ENCODE measurements around the gene TP53. TPM values are rescaled to one million over a fixed set of nuclear protein-coding genes. Genes with fewer than 3 reads are reported as not detected.
A peak's percentile ranks its signal among the peaks of the same experiment; 100 is the strongest.

TP53 gene
- total RNA-seq (2014; rRNA removed; shearing (Covaris generic)) = 52.9 and 69.2 TPM in 2 replicates
- total RNA-seq (2022) = 172 and 195 TPM in 2 replicates
- Bru-seq, nascent RNA = percentile 80 among the genes with signal in this experiment
- percentile 94 among the genes with signal in this experiment for BruChase-seq, experiment 1, labeled RNA remaining after a 6-hour chase
- percentile 87 among the genes with signal in this experiment for BruChase-seq, experiment 2, labeled RNA remaining after a 2-hour chase
- long read RNA-seq, transcript TP53-227 (11 exons, 2,579 nt) = major isoform, 79 of 128 reads
- long read RNA-seq, partial matches to known transcripts = 35 of 128 reads
- long read RNA-seq, other reads (novel, unspliced or antisense) = 5 of 128 reads

- H3K27ac ChIP-seq (ENCODE audit: low read depth, low read length, poor library complexity, severe bottlenecking) = peak within 1 kb of the TSS; percentile 93
- peaks cover 49% of the 10 kb centered on the region for H3K36me3 ChIP-seq (ENCODE audit: insufficient read depth, low read length)
- H3K4me1 ChIP-seq (ENCODE audit: insufficient read depth, low read length, poor library complexity, severe bottlenecking) = peaks cover 27% of the 10 kb centered on the region
- TF ChIP-seq EZH2phosphoT487 (IDR thresholded peaks at IDR 0.05; ENCODE audit: borderline replicate concordance, low read depth, low read length) = no peak
- TF ChIP-seq CTCF (conservative IDR thresholded peaks at IDR 0.05; ENCODE audit: low read length) = no peak
- POLR2A ChIA-PET = interaction anchor here (0.6 to 2.7 kb wide), 13 partner anchors 14 to 608 kb away, joined by 3 to 10 read pairs (median 3); partner anchors contain the start of genes FXR2, MPDU1, SAT2 and SLC25A35
- peak; percentile 96 for DNase-seq (ENCODE audit: low spot score)
- H4K20me1 ChIP-seq (ENCODE audit: insufficient read depth, low read length) = peaks cover 24% of the 10 kb centered on the region
- H3K4me2 ChIP-seq (ENCODE audit: low read length) = peak within 1 kb of the TSS; percentile 98
- no peaks in the 10 kb centered on the region for H3K9me3 ChIP-seq (ENCODE audit: low read length)
- H3K79me2 ChIP-seq (ENCODE audit: insufficient read depth, low read depth, low read length) = peaks cover 64% of the 10 kb centered on the region
- no peaks in the 10 kb centered on the region for H3K9me2 ChIP-seq (ENCODE audit: insufficient read depth, low read length)
- H2AFZ ChIP-seq (ENCODE audit: low read length) = peak within 1 kb of the TSS; percentile 89; the same call in 1 of the 2 replicates
- BruUV-seq (replicated peaks) = TSS peak; percentile 77
- CTCF ChIA-PET (ENCODE audit: unreplicated experiment) = interaction anchor here (0.6 kb wide), 1 partner anchor 56 kb away, joined by 11 read pairs; no protein-coding TSS in a partner anchor
- intact Hi-C loops (cut with micrococcal nuclease; ENCODE audit: unreplicated experiment) = loop anchor here (1.0 to 5.0 kb wide), 7 partner anchors 60 to 690 kb away; partner anchors contain the start of genes KCTD11, KRABD2, POLR2A and SAT2
- peak within 1 kb of the TSS; percentile 92 for H3K4me3 ChIP-seq (ENCODE audit: low read depth, low read length, poor library complexity, severe bottlenecking)
These were observed at the start of gene TP53 for GRCh38 chr17:7687072-7687907. TSS of gene TP53 (minus strand) at chr17:7687490. CDS start at chr17:7676594, 10,896 bp downstream.

GRCh38 chr17:7732981-7733539, 45.8 kb upstream of the TP53 start:
- H3K9me3 ChIP-seq (ENCODE audit: low read length) = no peaks in the 10 kb centered on the region
- POLR2A ChIA-PET = no interaction called here
- no peaks in the 10 kb centered on the region for H3K36me3 ChIP-seq (ENCODE audit: insufficient read depth, low read length)
- no peak overlapping the region for H3K4me3 ChIP-seq (ENCODE audit: low read depth, low read length, poor library complexity, severe bottlenecking)
- H3K79me2 ChIP-seq (ENCODE audit: insufficient read depth, low read depth, low read length) = no peaks in the 10 kb centered on the region
- no peaks in the 10 kb centered on the region for H3K9me2 ChIP-seq (ENCODE audit: insufficient read depth, low read length)
- CTCF ChIA-PET (ENCODE audit: unreplicated experiment) = no interaction called here
- no peak overlapping the region for H3K27ac ChIP-seq (ENCODE audit: low read depth, low read length, poor library complexity, severe bottlenecking)
- H3K4me2 ChIP-seq (ENCODE audit: low read length) = no peak overlapping the region
- no peak for TF ChIP-seq EZH2phosphoT487 (IDR thresholded peaks at IDR 0.05; ENCODE audit: borderline replicate concordance, low read depth, low read length)
- TF ChIP-seq CTCF (conservative IDR thresholded peaks at IDR 0.05; ENCODE audit: low read length) = no peak
- BruUV-seq (replicated peaks) = no TSS peak
- no peak overlapping the region for H2AFZ ChIP-seq (ENCODE audit: low read length)
- H4K20me1 ChIP-seq (ENCODE audit: insufficient read depth, low read length) = no peaks in the 10 kb centered on the region
- intact Hi-C loops (cut with micrococcal nuclease; ENCODE audit: unreplicated experiment) = no loop called here
- no peak for DNase-seq (ENCODE audit: low spot score)
- H3K4me1 ChIP-seq (ENCODE audit: insufficient read depth, low read length, poor library complexity, severe bottlenecking) = no peaks in the 10 kb centered on the region

All from OCI-LY7 (cell line).